Measurements from ENCODE around the gene NR2F1-AS1. TPM values are rescaled to one million over a fixed set of nuclear protein-coding genes. Genes with fewer than 3 reads are reported as not detected.
A peak's percentile ranks its signal among the peaks of the same experiment; 100 is the strongest.

NR2F1-AS1 gene
- total and polyA plus RNA-seq, 2 of the 4 experiments (the other 2 are of a cell fraction): 12.5 to 12.8 TPM

- no peak overlapping the region for H3K4ac ChIP-seq (ENCODE audit: low read depth, low read length)
- no peak overlapping the region for H3K14ac ChIP-seq (replicated peaks; ENCODE audit: low read depth, low read length)
- H2AFZ ChIP-seq (replicated peaks; ENCODE audit: low read length, poor library complexity): no peak overlapping the region
- no peaks in the 10 kb centered on the region for H4K20me1 ChIP-seq (ENCODE audit: insufficient read depth, low read length)
- ChIA-PET POLR2A (ENCODE audit: unreplicated experiment) (no interaction called here), CTCF (no interaction called here)
- WGBS, 2 experiments (ENCODE audit: extremely low coverage in 2 of 2, insufficient read length in 1 of 2): no CpG with 5 or more reads among the region's 1 CpG
- H3K18ac ChIP-seq (ENCODE audit: low read depth, low read length): no peak overlapping the region
- H4K5ac ChIP-seq (ENCODE audit: low read depth, low read length): no peak overlapping the region
- peaks cover 5 to 6% of the 10 kb centered on the region in 2 experiments for H3K79me1 ChIP-seq (ENCODE audit: low read depth in 1 of 2, low read length in 2 of 2)
- no peak overlapping the region for H3K23ac ChIP-seq (ENCODE audit: low read depth, low read length)
- no peak overlapping the region for H2BK120ac ChIP-seq (ENCODE audit: low read depth, low read length)
- TF ChIP-seq POLR2A (IDR thresholded peaks at IDR 0.05; ENCODE audit: low read depth, low read length) (no peak), BHLHE40 (IDR thresholded peaks at IDR 0.05; ENCODE audit: low read depth, low read length) (no peak), CTCF (conservative IDR thresholded peaks at IDR 0.05; ENCODE audit: low read depth, low read length) (no peak), FOS (IDR thresholded peaks at IDR 0.05; ENCODE audit: low read depth, low read length) (no peak), USF2 (IDR thresholded peaks at IDR 0.05; ENCODE audit: low read depth, low read length) (no peak), NFE2L2 (IDR thresholded peaks at IDR 0.05; ENCODE audit: low read depth, low read length) (no peak), CEBPB (IDR thresholded peaks at IDR 0.05; ENCODE audit: low read depth, low read length) (no peak), MAZ (IDR thresholded peaks at IDR 0.05; ENCODE audit: borderline replicate concordance, low read depth, low read length) (no peak), RFX5 (IDR thresholded peaks at IDR 0.05; ENCODE audit: low read depth, low read length) (no peak), CHD1 (IDR thresholded peaks at IDR 0.05; ENCODE audit: low read depth, low read length) (no peak), MAFK (IDR thresholded peaks at IDR 0.05; ENCODE audit: low read depth, low read length) (no peak), RCOR1 (IDR thresholded peaks at IDR 0.05; ENCODE audit: insufficient replicate concordance, low read length) (no peak), ELK1 (IDR thresholded peaks at IDR 0.05; ENCODE audit: borderline replicate concordance, low read depth, low read length) (no peak), RAD21 (IDR thresholded peaks at IDR 0.05; ENCODE audit: low read length) (no peak), MXI1 (IDR thresholded peaks at IDR 0.05; ENCODE audit: borderline replicate concordance, low read depth, low read length) (no peak), SMC3 (IDR thresholded peaks at IDR 0.05; ENCODE audit: low read depth, low read length) (no peak)
- no peak overlapping the region for H3K56ac ChIP-seq (ENCODE audit: extremely low read depth, insufficient read depth, low read length)
- peak; percentile 68 for DNase-seq
- no peak overlapping the region for H3K9ac ChIP-seq (ENCODE audit: low read depth, low read length)
- H3K9me3 ChIP-seq (ENCODE audit: control insufficient read depth, insufficient read depth, low read length): peaks cover 10% of the 10 kb centered on the region
- H2AK5ac ChIP-seq (ENCODE audit: low read depth, low read length): no peak overlapping the region
- no peak overlapping the region for H3K4me3 ChIP-seq (ENCODE audit: insufficient read depth, low read depth, low read length)
- H3K27me3 ChIP-seq (ENCODE audit: control insufficient read depth, insufficient read depth, low read length): no peaks in the 10 kb centered on the region
- no peak overlapping the region for H2AK9ac ChIP-seq (replicated peaks; ENCODE audit: low read depth, low read length, poor library complexity)
- intact Hi-C loops (cut with micrococcal nuclease): no loop called here
- H4K8ac ChIP-seq (ENCODE audit: low read depth in 2 of 2, low read length in 2 of 2): no peak overlapping the region
- peak; percentile 21; the same call in 1 of the 2 replicates for ATAC-seq (ENCODE audit: low read depth)
- H3K36me3 ChIP-seq (ENCODE audit: control insufficient read depth, insufficient read depth, low read length): peaks cover 2% of the 10 kb centered on the region
- no peaks in the 10 kb centered on the region for H3K4me1 ChIP-seq (ENCODE audit: control insufficient read depth, insufficient read depth, low read length)
- H2BK20ac ChIP-seq (ENCODE audit: low read depth, low read length): no peak overlapping the region
- peaks cover 4% of the 10 kb centered on the region; the same call in 1 of the 2 replicates for H3K9me1 ChIP-seq (ENCODE audit: insufficient read depth, low read length)
- no peak overlapping the region for H4K91ac ChIP-seq (ENCODE audit: insufficient read depth, low read depth, low read length)
- no TSS peak for BruUV-seq (replicated peaks)
- dilution Hi-C loops (cut with HindIII; ENCODE audit: low sequenced_read_pairs, unreplicated experiment): no loop called here
- H3K27ac ChIP-seq (ENCODE audit: insufficient read depth, low read length): no peak overlapping the region
- H2BK15ac ChIP-seq (ENCODE audit: low read depth, low read length): no peak overlapping the region
- no peak overlapping the region for H2BK5ac ChIP-seq (ENCODE audit: low read depth, low read length, poor library complexity, severe bottlenecking)
- in situ Hi-C loops (cut with MboI; ENCODE audit: low sequenced_read_pairs): no loop called here
- H3K4me2 ChIP-seq (ENCODE audit: low read depth, low read length): no peak overlapping the region
Measured at GRCh38 chr5:93461756-93462155, 119.3 kb downstream of the NR2F1-AS1 start.

Data from IMR-90 (cell line).